ENCODE results near the gene PTCH1.

PTCH1 gene

DNA sequence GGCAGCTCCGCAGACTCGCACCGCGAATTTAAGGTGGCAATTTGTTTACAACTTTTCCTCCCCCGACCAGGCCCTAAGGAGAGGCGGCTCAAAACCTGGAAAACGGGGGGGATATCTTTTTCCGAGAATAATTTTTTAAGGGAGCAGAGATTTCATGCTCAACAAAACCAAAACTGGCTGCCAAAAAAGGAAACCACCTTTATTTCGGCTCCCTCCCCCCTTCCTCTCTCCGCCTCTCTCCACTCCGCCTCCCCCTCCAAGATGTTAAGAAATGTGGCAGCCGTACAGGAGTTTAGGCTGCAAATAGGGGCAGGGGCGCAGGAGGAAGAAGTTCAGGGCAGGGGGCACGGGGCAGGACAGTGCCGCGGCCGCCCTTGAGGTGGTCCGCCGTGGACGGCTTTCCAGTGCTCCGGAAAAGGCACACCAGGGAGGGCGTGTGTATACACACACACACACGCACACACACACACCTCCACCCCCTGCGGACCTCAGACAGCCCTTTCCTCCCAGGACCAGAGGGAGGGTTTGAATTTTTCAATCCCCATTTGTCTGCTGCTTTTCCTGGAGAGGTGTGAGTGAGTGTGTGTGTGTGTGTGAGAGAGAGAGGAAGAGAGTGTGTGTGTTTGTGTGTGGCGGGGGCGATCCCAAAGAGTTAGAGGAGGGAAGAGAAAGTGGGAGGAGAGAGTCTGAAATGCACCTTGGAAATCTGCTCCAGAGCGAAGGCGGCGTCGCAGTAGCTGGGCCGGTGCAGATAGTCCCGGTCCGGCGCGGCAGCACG lies 9.1 kb downstream of the PTCH1 start:
- H3K9ac ChIP-seq (ENCODE audit: low read length in 5 of 5): peak overlapping the region; percentile 38 to 77 (median 63)
- H3K9me3 ChIP-seq (ENCODE audit: control insufficient read depth in 5 of 5, low read length in 5 of 5): no peaks in the 10 kb centered on the region
- H3K27me3 ChIP-seq (ENCODE audit: control insufficient read depth in 5 of 5, insufficient read depth in 4 of 5, low read length in 5 of 5): peaks cover 0 to 2% (median 0%) of the 10 kb centered on the region in 5 donors
- no peaks in the 10 kb centered on the region for H3K36me3 ChIP-seq (ENCODE audit: control insufficient read depth in 5 of 5, insufficient read depth in 5 of 5, low read length in 5 of 5)
- H3K4me1 ChIP-seq (ENCODE audit: control insufficient read depth in 5 of 5, insufficient read depth in 5 of 5, low read length in 5 of 5): peaks cover 2 to 60% (median 47%) of the 10 kb centered on the region in 5 donors
- peak overlapping the region; percentile 80 for H3K27ac ChIP-seq (ENCODE audit: low read depth, low read length)
- H3K4me3 ChIP-seq (ENCODE audit: low read depth in 1 of 5, low read length in 5 of 5): peak overlapping the region; percentile 88 to 98 (median 93)

DNA sequence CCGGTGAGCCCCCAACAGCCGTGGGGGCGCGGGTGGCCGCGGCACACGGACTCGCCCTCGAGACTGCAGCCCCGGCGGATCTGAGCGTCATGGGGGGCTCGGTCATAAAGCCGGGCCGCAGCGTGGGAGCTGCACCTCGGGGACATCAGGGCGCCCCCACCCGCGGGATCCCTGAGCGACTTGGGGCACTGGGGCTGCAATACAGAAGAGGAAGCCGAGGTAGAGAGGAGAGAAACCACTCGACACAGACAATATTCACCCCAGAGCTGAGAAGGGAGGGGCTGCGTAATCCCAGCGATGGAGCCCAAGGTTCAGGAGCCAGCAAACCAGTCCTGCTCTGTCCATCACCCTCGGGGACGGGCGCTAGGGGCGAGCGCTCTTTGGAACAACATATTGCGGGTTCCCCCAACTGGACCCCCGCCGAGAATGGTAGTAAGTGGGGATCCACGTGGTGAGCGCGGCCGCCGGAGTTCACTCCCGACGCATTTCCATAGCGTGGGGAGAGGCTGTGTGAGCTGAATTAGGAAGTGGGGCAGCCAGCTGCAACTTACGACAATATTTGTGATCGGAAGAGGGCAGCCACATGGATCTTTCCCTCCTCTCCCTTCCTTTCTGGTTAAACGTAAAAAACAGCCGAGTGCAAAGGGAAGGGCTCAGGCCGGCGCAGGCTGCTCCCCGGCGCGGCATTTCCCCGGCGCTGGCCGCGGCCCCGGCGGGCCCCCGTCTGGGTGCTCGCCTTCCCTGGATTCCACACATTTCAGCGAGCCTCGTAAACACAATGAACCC lies 9.9 kb downstream of the PTCH1 start:
- no peaks in the 10 kb centered on the region for H3K36me3 ChIP-seq (ENCODE audit: control insufficient read depth in 5 of 5, insufficient read depth in 5 of 5, low read length in 5 of 5)
- H3K9me3 ChIP-seq (ENCODE audit: control insufficient read depth in 5 of 5, low read length in 5 of 5): no peaks in the 10 kb centered on the region
- H3K4me1 ChIP-seq (ENCODE audit: control insufficient read depth in 5 of 5, insufficient read depth in 5 of 5, low read length in 5 of 5): peaks cover 2 to 58% (median 45%) of the 10 kb centered on the region in 5 donors
- peak overlapping the region; percentile 80 for H3K27ac ChIP-seq (ENCODE audit: low read depth, low read length)
- H3K27me3 ChIP-seq (ENCODE audit: control insufficient read depth in 5 of 5, insufficient read depth in 4 of 5, low read length in 5 of 5): no peaks in the 10 kb centered on the region
- peak overlapping the region; percentile 88 to 98 (median 93) for H3K4me3 ChIP-seq (ENCODE audit: low read depth in 1 of 5, low read length in 5 of 5)
- peak overlapping the region; percentile 38 to 77 (median 71) for H3K9ac ChIP-seq (ENCODE audit: low read length in 5 of 5)

DNA sequence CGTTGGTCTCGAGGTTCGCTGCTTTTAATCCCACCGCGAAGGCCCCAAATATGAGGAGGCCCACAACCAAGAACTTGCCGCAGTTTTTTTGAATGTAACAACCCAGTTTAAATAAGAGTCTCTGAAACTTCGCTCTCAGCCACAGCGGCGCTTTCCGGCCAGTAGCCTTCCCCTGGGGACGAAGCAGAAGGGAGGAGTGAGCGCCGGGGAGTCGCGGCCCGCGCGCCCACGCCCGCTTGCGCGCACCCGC lies 10.4 kb downstream of the PTCH1 start:
- Histone ChIP-seq H3K4me3 (ENCODE audit: low read depth in 1 of 5, low read length in 5 of 5) (peak overlapping the region; percentile 74 to 98 (median 91)), H3K9me3 (ENCODE audit: control insufficient read depth in 5 of 5, low read length in 5 of 5) (no peaks in the 10 kb centered on the region), H3K9ac (ENCODE audit: low read length in 5 of 5) (peak overlapping the region in 4 of 5 donors; percentile 61 to 77 (median 70)), H3K4me1 (ENCODE audit: control insufficient read depth in 5 of 5, insufficient read depth in 5 of 5, low read length in 5 of 5) (peaks cover 0 to 53% (median 40%) of the 10 kb centered on the region in 5 donors), H3K27me3 (ENCODE audit: control insufficient read depth in 5 of 5, insufficient read depth in 4 of 5, low read length in 5 of 5) (no peaks in the 10 kb centered on the region), H3K36me3 (ENCODE audit: control insufficient read depth in 5 of 5, insufficient read depth in 5 of 5, low read length in 5 of 5) (no peaks in the 10 kb centered on the region), H3K27ac (ENCODE audit: low read depth, low read length) (peak overlapping the region; percentile 80)

DNA sequence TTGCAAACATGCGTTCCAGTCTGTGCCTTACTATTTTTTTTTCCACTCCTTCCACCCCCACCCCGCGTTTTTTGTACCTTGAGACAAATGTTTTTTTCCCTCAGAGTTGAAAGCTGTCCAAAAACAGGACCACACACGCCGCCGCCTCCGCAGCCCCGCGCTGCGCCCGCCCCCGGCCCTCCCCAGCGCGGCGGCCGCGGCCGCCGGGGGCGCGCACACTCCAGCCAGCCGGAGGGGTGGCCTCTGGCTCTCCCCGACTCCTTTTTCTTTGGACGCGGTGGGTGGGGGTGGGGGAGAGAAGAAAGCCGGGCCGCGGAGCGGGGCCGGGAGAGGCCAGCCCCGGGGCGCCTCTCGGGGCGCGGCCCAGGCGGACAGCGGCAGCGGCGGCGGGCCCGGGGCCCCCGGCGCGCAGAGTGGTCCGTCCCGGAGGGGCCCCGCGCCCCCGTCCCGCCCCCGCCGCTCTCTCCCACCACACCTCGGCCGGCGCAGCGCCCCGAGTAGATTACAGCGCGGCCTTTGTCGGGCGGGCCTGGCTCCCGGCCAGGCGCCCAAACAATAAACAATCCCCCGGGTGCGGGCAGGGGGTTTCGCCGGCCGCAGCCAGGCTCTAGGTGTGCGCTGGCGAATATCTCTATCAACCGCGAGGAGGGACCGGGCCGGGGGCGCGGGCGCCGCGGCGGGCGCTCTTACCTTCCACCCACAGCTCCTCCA lies 10.9 kb downstream of the PTCH1 start:
- peaks cover 0 to 51% (median 39%) of the 10 kb centered on the region in 5 donors for H3K4me1 ChIP-seq (ENCODE audit: control insufficient read depth in 5 of 5, insufficient read depth in 5 of 5, low read length in 5 of 5)
- no peaks in the 10 kb centered on the region for H3K27me3 ChIP-seq (ENCODE audit: control insufficient read depth in 5 of 5, insufficient read depth in 4 of 5, low read length in 5 of 5)
- H3K27ac ChIP-seq (ENCODE audit: low read depth, low read length): peak overlapping the region; percentile 80
- no peaks in the 10 kb centered on the region for H3K36me3 ChIP-seq (ENCODE audit: control insufficient read depth in 5 of 5, insufficient read depth in 5 of 5, low read length in 5 of 5)
- H3K9me3 ChIP-seq (ENCODE audit: control insufficient read depth in 5 of 5, low read length in 5 of 5): no peaks in the 10 kb centered on the region
- peak overlapping the region in 4 of 5 donors; percentile 61 to 77 (median 70) for H3K9ac ChIP-seq (ENCODE audit: low read length in 5 of 5)
- peak overlapping the region; percentile 74 to 98 (median 91) for H3K4me3 ChIP-seq (ENCODE audit: low read depth in 1 of 5, low read length in 5 of 5)

DNA sequence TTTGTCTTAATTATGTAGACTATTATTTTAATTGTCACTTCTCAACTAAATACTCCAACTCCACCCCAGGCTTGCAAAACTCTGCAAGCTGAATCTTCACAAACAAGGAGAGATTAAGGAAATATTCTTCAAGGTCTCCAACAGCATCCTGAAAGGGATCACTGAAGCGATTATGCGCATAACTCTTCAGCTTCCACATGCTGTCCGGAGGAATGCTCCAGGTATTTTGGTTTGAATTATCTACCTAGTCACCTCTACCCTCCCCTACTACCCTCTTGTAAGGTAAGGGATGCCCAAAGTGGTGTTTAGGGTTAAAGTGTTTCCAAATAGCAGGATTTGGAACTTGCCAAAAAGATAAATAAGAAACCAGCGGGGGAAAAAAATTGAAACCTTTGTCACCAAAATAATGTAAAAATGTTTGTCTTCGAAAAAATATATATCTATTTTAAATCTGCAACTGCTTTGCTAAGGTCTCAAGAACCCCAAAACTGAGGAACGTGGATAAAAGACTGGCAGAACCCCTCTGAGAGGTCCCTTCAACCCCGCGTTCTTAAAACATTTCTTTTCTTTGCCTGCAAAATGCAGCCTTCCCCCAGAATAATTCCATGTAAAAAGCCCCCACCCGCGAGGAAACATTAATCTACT lies 11.6 kb downstream of the PTCH1 start:
- Histone ChIP-seq H3K27me3 (ENCODE audit: control insufficient read depth in 5 of 5, insufficient read depth in 4 of 5, low read length in 5 of 5) (no peaks in the 10 kb centered on the region), H3K9ac (ENCODE audit: low read length in 5 of 5) (no peak overlapping the region), H3K9me3 (ENCODE audit: control insufficient read depth in 5 of 5, low read length in 5 of 5) (no peaks in the 10 kb centered on the region), H3K36me3 (ENCODE audit: control insufficient read depth in 5 of 5, insufficient read depth in 5 of 5, low read length in 5 of 5) (no peaks in the 10 kb centered on the region), H3K27ac (ENCODE audit: low read depth, low read length) (no peak overlapping the region), H3K4me3 (ENCODE audit: low read depth in 1 of 5, low read length in 5 of 5) (peak overlapping the region; percentile 55 to 93 (median 88)), H3K4me1 (ENCODE audit: control insufficient read depth in 5 of 5, insufficient read depth in 5 of 5, low read length in 5 of 5) (peaks cover 0 to 46% (median 36%) of the 10 kb centered on the region in 5 donors)

DNA sequence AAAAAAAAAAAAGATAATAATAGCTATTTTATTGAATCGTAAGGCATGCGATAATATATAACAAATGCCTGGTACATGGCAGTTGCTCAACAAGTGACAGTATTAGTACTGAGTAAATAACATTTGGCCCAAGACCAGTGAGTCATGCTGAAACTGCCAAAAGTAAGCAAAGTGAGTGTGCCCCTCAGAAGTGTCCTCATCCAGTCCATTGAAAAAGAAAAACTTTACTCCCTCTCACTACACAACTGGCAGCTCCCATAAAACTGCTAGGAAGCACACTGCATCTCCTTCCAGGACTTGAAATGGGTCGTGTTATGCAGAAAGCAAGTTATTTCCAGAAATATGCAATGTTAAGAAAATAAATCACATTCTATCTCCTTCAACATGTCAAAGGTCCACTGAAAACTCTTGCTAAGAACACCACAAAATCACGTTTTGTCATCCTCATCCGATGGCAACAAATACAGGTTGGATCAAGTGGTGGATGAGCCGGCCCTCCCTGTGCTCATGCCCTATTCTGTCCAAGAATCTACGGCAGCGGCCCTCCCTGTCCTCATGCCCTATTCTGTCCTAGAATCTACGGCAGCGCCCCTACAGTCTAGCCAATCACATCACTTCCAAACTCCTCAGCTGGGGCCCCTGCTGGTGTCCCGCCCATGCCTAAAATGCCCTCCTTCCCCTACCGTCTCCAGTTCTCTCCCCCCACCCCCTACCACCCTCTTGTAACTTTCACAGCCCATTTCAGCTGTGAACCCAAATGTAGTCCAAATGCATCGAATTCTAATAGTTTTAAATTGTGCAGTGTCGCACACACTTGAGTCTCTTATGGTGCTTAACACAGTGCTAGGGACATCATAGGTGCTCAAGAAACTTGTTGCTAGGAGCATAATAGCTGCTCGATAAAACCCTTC lies 12.5 kb downstream of the PTCH1 start:
- no peak overlapping the region for H3K9ac ChIP-seq (ENCODE audit: low read length in 5 of 5)
- peaks cover 0 to 37% (median 27%) of the 10 kb centered on the region in 5 donors for H3K4me1 ChIP-seq (ENCODE audit: control insufficient read depth in 5 of 5, insufficient read depth in 5 of 5, low read length in 5 of 5)
- no peaks in the 10 kb centered on the region for H3K9me3 ChIP-seq (ENCODE audit: control insufficient read depth in 5 of 5, low read length in 5 of 5)
- H3K27ac ChIP-seq (ENCODE audit: low read depth, low read length): no peak overlapping the region
- H3K27me3 ChIP-seq (ENCODE audit: control insufficient read depth in 5 of 5, insufficient read depth in 4 of 5, low read length in 5 of 5): no peaks in the 10 kb centered on the region
- H3K4me3 ChIP-seq (ENCODE audit: low read depth in 1 of 5, low read length in 5 of 5): no peak overlapping the region
- H3K36me3 ChIP-seq (ENCODE audit: control insufficient read depth in 5 of 5, insufficient read depth in 5 of 5, low read length in 5 of 5): no peaks in the 10 kb centered on the region

DNA sequence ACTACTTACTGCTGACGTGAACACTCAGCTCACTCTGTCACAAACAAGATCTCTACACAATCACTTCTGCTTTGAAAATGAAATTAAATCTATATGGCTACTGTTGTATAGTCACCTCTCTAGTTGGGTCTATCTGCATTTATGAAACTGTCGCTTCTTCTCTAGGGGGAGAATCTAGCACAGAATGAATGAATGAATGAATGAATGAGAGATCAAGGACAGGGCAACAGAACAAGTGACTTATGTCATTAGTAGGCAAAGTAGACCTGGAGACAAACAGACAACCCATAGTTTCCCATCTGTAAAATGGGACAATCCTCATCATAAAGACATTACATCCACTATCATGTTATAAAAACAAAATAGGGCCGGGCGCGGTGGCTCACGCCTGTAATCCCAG lies 13.4 kb downstream of the PTCH1 start:
- H3K27me3 ChIP-seq (ENCODE audit: control insufficient read depth in 5 of 5, insufficient read depth in 4 of 5, low read length in 5 of 5): no peaks in the 10 kb centered on the region
- H3K4me1 ChIP-seq (ENCODE audit: control insufficient read depth in 5 of 5, insufficient read depth in 5 of 5, low read length in 5 of 5): peaks cover 0 to 30% (median 22%) of the 10 kb centered on the region in 5 donors
- no peak overlapping the region for H3K4me3 ChIP-seq (ENCODE audit: low read depth in 1 of 5, low read length in 5 of 5)
- no peak overlapping the region for H3K9ac ChIP-seq (ENCODE audit: low read length in 5 of 5)
- no peaks in the 10 kb centered on the region for H3K9me3 ChIP-seq (ENCODE audit: control insufficient read depth in 5 of 5, low read length in 5 of 5)
- H3K27ac ChIP-seq (ENCODE audit: low read depth, low read length): no peak overlapping the region
- H3K36me3 ChIP-seq (ENCODE audit: control insufficient read depth in 5 of 5, insufficient read depth in 5 of 5, low read length in 5 of 5): no peaks in the 10 kb centered on the region

DNA sequence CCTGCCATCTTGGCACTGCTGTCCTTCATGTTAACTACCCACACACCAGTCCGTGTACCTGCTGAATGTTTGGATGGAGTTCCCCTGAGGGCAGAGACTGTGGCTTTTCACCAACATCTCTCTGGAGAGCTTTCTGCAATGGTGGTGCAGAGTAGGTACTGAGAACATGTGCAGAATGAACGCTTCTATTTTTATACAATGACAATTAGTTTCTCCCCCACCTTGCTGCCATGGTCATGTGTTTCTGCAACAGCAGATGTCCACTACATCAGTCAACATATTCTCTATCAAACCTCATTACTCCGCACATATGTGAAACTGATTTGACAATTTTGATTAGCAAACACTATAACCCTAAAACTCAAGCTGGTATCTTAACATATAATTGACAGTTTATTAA lies 14.5 kb downstream of the PTCH1 start:
- no peaks in the 10 kb centered on the region for H3K36me3 ChIP-seq (ENCODE audit: control insufficient read depth in 5 of 5, insufficient read depth in 5 of 5, low read length in 5 of 5)
- H3K9me3 ChIP-seq (ENCODE audit: control insufficient read depth in 5 of 5, low read length in 5 of 5): no peaks in the 10 kb centered on the region
- H3K9ac ChIP-seq (ENCODE audit: low read length in 5 of 5): no peak overlapping the region
- H3K27ac ChIP-seq (ENCODE audit: low read depth, low read length): no peak overlapping the region
- peaks cover 0 to 28% (median 22%) of the 10 kb centered on the region in 5 donors for H3K4me1 ChIP-seq (ENCODE audit: control insufficient read depth in 5 of 5, insufficient read depth in 5 of 5, low read length in 5 of 5)
- no peak overlapping the region for H3K4me3 ChIP-seq (ENCODE audit: low read depth in 1 of 5, low read length in 5 of 5)
- no peaks in the 10 kb centered on the region for H3K27me3 ChIP-seq (ENCODE audit: control insufficient read depth in 5 of 5, insufficient read depth in 4 of 5, low read length in 5 of 5)

DNA sequence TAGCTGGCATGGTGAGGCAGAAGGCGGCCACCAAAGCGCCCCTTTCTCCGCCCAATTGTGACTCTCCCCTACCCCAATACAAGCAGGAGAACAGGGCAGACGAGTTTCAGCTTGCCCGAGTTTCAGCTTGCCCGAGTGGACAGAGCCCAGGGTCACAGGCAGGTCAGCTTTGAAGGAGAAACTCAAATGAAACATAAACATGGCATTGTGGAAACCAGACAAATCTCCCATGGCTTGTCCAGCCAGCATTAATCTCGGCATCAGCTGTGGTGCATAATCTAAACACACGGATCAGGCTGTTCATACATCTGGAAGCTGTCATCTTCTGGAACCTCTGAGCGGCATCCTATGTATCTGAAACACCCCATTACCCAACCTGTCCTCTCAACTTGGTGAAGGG lies 16.9 kb downstream of the PTCH1 start:
- H3K27ac ChIP-seq (ENCODE audit: low read depth, low read length): no peak overlapping the region
- H3K27me3 ChIP-seq (ENCODE audit: control insufficient read depth in 5 of 5, insufficient read depth in 4 of 5, low read length in 5 of 5): no peaks in the 10 kb centered on the region
- H3K9ac ChIP-seq (ENCODE audit: low read length in 5 of 5): no peak overlapping the region
- H3K4me1 ChIP-seq (ENCODE audit: control insufficient read depth in 5 of 5, insufficient read depth in 5 of 5, low read length in 5 of 5): peaks cover 0 to 12% (median 7%) of the 10 kb centered on the region in 5 donors
- no peaks in the 10 kb centered on the region for H3K36me3 ChIP-seq (ENCODE audit: control insufficient read depth in 5 of 5, insufficient read depth in 5 of 5, low read length in 5 of 5)
- H3K4me3 ChIP-seq (ENCODE audit: low read depth in 1 of 5, low read length in 5 of 5): no peak overlapping the region
- no peaks in the 10 kb centered on the region for H3K9me3 ChIP-seq (ENCODE audit: control insufficient read depth in 5 of 5, low read length in 5 of 5)

All from subcutaneous abdominal adipose tissue (tissue), 5 donors.